ENCODE data around the gene UBP1. TPM values are rescaled to one million over a fixed set of nuclear protein-coding genes. Genes with fewer than 3 reads are reported as not detected.

The UBP1 gene
- total and polyA plus RNA-seq, 4 donors = 6.8 to 36.9 (median 16.5) TPM

DNA sequence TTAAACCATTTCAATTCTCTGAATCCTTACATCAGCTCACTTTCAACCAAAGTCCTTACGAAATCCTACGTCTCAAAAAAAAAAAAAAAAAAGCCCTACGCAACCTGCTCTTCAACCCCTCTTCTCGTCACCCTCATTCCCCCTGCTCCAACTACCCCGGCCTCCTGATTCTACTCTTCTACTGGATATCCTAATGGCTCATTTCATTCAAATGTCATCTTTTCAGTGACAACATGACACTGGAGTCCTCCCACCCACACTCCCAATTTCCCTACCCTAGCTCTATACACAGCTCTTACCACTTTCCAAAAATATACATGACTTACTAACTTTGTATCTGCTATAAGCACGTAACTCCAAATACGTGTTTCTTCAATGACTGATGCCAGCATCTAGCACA lies 11.5 kb downstream of the UBP1 start:
- no peaks in the 10 kb centered on the region for H3K27me3 ChIP-seq (ENCODE audit: control insufficient read depth in 4 of 4, insufficient read depth in 4 of 4, low read length in 3 of 4)
- H3K9ac ChIP-seq (ENCODE audit: low read depth in 1 of 2, low read length in 2 of 2) = no peak overlapping the region
- 58% methylated on average over 7 of the region's 7 CpGs for WGBS
- H3K4me3 ChIP-seq (ENCODE audit: low read depth in 1 of 3, low read length in 3 of 3) = no peak overlapping the region
- no peak overlapping the region for H3K27ac ChIP-seq (ENCODE audit: low read depth in 1 of 2, low read length in 2 of 2)
- no peak for DNase-seq (ENCODE audit: low spot score)
- no peaks in the 10 kb centered on the region for H3K36me3 ChIP-seq (ENCODE audit: control insufficient read depth in 4 of 4, insufficient read depth in 3 of 4, low read depth in 1 of 4, low read length in 3 of 4)
- no peaks in the 10 kb centered on the region for H3K9me3 ChIP-seq (ENCODE audit: control insufficient read depth in 4 of 4, low read length in 3 of 4)
- TF ChIP-seq SP1 (IDR thresholded peaks at IDR 0.05) (no peak), HNF4G (IDR thresholded peaks at IDR 0.05) (no peak), HNF4A (conservative IDR thresholded peaks at IDR 0.05) (no peak), GABPA (IDR thresholded peaks at IDR 0.05 in 1 of 2, conservative IDR thresholded peaks at IDR 0.05 in 1 of 2) (no peak), FOXA2 (IDR thresholded peaks at IDR 0.05) (no peak), ZBTB33 (IDR thresholded peaks at IDR 0.05) (no peak), RAD21 (IDR thresholded peaks at IDR 0.05) (no peak), TAF1 (conservative IDR thresholded peaks at IDR 0.05) (no peak), NR2F2 (IDR thresholded peaks at IDR 0.05) (no peak), JUND (IDR thresholded peaks at IDR 0.05) (no peak), YY1 (IDR thresholded peaks at IDR 0.05) (no peak), RXRA (IDR thresholded peaks at IDR 0.05) (no peak), EGR1 (IDR thresholded peaks at IDR 0.05; ENCODE audit: low read depth in 2 of 2) (no peak)
- TF ChIP-seq, protein P1, sequence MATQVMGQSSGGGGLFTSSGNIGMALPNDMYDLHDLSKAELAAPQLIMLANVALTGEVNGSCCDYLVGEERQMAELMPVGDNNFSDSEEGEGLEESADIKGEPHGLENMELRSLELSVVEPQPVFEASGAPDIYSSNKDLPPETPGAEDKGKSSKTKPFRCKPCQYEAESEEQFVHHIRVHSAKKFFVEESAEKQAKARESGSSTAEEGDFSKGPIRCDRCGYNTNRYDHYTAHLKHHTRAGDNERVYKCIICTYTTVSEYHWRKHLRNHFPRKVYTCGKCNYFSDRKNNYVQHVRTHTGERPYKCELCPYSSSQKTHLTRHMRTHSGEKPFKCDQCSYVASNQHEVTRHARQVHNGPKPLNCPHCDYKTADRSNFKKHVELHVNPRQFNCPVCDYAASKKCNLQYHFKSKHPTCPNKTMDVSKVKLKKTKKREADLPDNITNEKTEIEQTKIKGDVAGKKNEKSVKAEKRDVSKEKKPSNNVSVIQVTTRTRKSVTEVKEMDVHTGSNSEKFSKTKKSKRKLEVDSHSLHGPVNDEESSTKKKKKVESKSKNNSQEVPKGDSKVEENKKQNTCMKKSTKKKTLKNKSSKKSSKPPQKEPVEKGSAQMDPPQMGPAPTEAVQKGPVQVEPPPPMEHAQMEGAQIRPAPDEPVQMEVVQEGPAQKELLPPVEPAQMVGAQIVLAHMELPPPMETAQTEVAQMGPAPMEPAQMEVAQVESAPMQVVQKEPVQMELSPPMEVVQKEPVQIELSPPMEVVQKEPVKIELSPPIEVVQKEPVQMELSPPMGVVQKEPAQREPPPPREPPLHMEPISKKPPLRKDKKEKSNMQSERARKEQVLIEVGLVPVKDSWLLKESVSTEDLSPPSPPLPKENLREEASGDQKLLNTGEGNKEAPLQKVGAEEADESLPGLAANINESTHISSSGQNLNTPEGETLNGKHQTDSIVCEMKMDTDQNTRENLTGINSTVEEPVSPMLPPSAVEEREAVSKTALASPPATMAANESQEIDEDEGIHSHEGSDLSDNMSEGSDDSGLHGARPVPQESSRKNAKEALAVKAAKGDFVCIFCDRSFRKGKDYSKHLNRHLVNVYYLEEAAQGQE (IDR thresholded peaks at IDR 0.05) = no peak
- TF ChIP-seq, protein P2, sequence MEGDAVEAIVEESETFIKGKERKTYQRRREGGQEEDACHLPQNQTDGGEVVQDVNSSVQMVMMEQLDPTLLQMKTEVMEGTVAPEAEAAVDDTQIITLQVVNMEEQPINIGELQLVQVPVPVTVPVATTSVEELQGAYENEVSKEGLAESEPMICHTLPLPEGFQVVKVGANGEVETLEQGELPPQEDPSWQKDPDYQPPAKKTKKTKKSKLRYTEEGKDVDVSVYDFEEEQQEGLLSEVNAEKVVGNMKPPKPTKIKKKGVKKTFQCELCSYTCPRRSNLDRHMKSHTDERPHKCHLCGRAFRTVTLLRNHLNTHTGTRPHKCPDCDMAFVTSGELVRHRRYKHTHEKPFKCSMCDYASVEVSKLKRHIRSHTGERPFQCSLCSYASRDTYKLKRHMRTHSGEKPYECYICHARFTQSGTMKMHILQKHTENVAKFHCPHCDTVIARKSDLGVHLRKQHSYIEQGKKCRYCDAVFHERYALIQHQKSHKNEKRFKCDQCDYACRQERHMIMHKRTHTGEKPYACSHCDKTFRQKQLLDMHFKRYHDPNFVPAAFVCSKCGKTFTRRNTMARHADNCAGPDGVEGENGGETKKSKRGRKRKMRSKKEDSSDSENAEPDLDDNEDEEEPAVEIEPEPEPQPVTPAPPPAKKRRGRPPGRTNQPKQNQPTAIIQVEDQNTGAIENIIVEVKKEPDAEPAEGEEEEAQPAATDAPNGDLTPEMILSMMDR (IDR thresholded peaks at IDR 0.05; ENCODE audit: low read depth, low read length, missing input control) = no peak
- TF ChIP-seq, protein P3, sequence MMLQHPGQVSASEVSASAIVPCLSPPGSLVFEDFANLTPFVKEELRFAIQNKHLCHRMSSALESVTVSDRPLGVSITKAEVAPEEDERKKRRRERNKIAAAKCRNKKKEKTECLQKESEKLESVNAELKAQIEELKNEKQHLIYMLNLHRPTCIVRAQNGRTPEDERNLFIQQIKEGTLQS (IDR thresholded peaks at IDR 0.05) = no peak
- peaks cover 11 to 50% (median 22%) of the 10 kb centered on the region in 4 donors for H3K4me1 ChIP-seq (ENCODE audit: control insufficient read depth in 4 of 4, insufficient read depth in 4 of 4, low read length in 3 of 4)

Data from liver (tissue), 9 donors.